AML-193 (cell line): ENCODE results near the gene MUC15.
"Not testable (repeated sequence)": the region's sequence is repeated elsewhere in the genome, so short reads cannot be mapped to it uniquely, and the experiment has no call there.

Source experiments
- DNase-seq, 2 experiments: peaks; one replicate each; lab custom pipeline; 2025; lab: John Stamatoyannopoulos, UW

MUC15 gene

DNA sequence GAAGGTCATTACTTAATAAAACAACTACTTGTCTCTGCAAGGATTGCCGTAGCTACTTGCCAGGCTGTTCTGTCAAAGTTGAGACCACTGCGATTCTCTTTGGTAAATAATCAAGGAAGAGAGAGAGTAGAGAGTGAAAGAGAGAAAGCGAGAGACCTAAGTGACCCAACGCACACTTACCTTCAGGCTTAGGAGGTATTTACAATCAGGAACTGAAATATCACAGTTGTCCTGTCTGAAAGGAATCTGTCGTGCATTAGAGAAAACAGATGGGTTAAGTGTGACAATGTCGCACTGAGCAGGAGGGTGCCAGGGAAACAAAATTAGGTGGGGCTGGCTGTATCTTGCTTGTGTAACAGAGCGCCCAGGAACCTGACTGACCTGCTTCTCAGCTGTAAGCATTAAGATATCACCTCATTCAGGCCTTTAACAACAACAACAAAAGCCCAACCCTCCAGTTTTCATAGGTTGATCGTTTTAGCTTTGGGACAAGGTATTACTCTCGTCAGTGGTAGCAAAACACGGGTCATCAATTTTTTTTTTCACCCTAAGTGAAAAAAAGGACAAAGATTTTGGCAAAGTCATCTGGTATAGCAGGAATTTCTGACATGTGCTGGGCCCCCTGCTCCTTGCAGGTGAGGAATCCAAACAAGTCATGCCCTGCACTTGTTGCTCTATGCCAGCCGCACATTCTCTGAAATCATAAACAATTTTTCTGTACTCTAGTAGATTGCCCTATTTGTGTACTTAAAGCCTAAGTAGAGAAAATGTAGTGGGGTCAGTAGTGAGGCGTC, at the start of gene MUC15:
MUC15 (minus strand) TSS at position 403 of the 794 bp plus-strand sequence. CDS start 5,169 bp downstream, outside the sequence.
- no peak for DNase-seq

GRCh38 chr11:26621132-26621531, 49.1 kb upstream of the MUC15 start:
- no peak for DNase-seq

GRCh38 chr11:26620282-26621045, 48.4 kb upstream of the MUC15 start:
- DNase-seq: no peak

- DNase-seq: no peak
Observed at GRCh38 chr11:26618441-26618840, 46.4 kb upstream of the MUC15 start.

DNA sequence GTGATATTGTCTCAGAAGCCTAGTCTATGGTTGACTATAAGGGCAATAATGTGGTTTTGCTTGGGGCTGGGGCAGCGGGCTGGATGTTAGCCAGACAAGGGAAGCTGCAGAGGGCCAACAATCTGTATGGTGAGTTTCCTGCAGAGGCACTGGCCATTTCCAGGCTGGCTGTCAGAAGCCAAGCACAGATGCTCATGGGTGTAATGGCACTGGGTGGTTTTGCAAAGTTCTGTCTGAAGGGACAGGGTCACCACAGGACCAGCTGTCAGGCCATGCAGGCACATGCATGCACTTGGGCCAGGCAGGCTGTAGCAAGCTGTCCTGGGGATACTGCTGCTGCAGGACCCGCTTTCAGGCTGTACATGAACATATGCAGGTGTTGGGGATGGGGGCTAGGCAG, 41.7 kb upstream of the MUC15 start:
- DNase-seq: no peak

DNA sequence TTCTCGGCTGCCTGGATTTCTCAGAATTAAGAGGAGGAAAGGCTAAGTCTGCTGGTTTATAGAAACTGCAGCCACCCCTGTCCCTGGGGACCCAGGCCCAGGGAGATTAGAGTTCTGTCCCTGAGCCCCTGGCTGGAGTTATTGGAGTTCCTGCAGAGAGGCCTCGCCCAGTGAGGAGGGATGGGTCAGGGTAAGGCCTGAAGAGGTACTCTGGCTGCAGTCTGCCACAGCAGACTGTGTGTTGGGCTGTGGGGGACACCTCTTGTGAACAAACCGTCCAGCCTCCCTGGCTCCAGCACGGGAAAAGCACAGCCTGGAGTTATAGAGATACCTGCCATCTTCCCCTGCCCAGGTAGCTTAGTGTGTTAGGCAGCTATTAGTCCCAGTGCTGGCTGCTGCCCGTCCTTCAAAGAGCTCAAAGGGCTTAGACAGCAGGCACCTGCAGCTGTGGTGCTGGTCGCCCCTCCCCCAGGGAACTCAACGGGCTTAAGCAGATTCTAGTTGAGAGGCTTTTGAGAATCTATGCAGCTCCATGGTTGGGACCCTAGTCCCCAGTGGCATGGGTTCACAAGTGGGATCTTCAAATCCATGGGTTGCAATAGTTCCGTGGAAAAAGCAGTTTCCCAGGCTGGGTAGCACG, 36.6 kb upstream of the MUC15 start:
- no peak for DNase-seq

DNA sequence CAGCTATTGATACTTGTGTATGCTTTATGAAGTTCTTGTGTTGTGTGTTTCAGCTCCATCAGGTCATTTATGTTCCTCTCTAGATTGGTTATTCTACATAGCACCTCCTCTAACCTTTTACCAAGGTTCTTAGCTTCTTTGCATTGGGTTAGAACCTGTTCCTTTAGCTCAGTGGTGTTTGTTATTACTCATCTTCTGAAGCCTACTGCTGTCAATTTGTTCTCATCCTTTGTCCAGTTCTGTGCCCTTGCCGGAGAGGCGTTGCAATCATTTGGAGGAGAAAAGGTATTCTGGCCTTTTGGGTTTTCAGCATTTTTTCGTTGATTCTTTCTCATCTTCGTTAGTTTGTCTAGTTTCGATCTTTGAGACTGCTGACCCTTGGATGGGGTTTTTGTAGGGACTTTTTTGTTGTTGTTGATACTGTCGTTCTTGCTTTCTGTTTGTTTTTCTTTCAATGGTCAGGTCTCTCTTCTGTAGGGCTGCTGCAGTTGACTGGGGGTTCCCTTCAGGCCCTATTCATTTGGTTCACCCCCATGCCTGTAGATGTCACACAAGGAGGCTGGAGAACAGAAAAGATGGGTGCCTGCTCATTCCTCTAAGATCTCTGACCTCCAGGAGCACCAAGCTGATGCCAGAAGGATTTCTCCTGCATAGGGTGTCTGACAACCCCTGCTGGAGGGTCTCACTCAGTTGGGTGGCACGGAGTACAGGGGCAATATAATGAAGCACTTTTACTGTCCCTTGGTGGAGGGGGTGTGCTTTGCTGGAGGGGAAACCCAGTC, 35.9 kb upstream of the MUC15 start:
- no peak for DNase-seq

- DNase-seq: no peak
Observed at GRCh38 chr11:26599876-26600434, 27.9 kb upstream of the MUC15 start.

- no peak for DNase-seq
Observed at GRCh38 chr11:26599425-26599824, 27.4 kb upstream of the MUC15 start.

GRCh38 chr11:26597899-26598298, 25.8 kb upstream of the MUC15 start:
- no peak for DNase-seq

GRCh38 chr11:26597049-26597689, 25.1 kb upstream of the MUC15 start:
- DNase-seq: not testable (repeated sequence)

- DNase-seq: not testable (repeated sequence)
Observed at GRCh38 chr11:26595207-26595865, 23.3 kb upstream of the MUC15 start.

- DNase-seq: no peak
Observed at GRCh38 chr11:26593691-26594090, 21.6 kb upstream of the MUC15 start.

GRCh38 chr11:26587073-26587472, 15.0 kb upstream of the MUC15 start:
- no peak for DNase-seq

DNA sequence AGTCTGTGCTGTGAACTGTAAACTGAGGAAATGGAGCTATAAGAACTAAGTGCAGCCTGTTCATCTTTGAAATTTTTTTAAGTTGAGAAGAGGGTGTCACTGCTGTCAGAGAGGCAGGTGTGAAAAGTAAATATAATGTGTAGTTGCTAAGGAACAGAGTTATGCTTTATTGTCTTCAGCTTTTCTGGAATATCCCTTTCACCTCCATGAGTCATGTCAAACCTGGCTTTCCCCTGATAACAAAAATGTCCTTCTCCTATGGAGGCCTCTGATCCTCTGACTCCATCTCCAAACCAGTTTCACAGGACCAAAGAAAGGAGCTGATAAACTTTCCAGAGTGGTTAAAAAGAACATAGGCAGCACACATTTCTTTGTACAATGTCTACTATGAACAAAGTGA, 12.8 kb upstream of the MUC15 start:
- no peak for DNase-seq

- no peak for DNase-seq
Observed at GRCh38 chr11:26583550-26583949, 11.5 kb upstream of the MUC15 start.

GRCh38 chr11:26580929-26581328, 8.9 kb upstream of the MUC15 start:
- DNase-seq: no peak

GRCh38 chr11:26579683-26580082, 7.6 kb upstream of the MUC15 start:
- DNase-seq: no peak

GRCh38 chr11:26578998-26579661, 7.1 kb upstream of the MUC15 start:
- no peak for DNase-seq

- no peak for DNase-seq
Observed at GRCh38 chr11:26575946-26576345, 3.9 kb upstream of the MUC15 start.
